C4-2B (cell line): ENCODE measurements around the gene OGFOD1.

Experiments
- H3K27ac ChIP-seq: fragments of 450-650 bp; 2 replicates; pipeline ENCODE4 v1.5.1; 2017
- ZFX ChIP-seq: fragments of 450-650 bp; IDR thresholded peaks from 2 replicates; pipeline ENCODE4 v1.6.1; 2017
- TF ChIP-seq, protein P1 (sequence below): fragments of 450-650 bp; conservative IDR thresholded peaks from 2 replicates; pipeline ENCODE4 v1.5.1; 2017; ENCODE audit warnings: mild to moderate bottlenecking

Gene OGFOD1

DNA sequence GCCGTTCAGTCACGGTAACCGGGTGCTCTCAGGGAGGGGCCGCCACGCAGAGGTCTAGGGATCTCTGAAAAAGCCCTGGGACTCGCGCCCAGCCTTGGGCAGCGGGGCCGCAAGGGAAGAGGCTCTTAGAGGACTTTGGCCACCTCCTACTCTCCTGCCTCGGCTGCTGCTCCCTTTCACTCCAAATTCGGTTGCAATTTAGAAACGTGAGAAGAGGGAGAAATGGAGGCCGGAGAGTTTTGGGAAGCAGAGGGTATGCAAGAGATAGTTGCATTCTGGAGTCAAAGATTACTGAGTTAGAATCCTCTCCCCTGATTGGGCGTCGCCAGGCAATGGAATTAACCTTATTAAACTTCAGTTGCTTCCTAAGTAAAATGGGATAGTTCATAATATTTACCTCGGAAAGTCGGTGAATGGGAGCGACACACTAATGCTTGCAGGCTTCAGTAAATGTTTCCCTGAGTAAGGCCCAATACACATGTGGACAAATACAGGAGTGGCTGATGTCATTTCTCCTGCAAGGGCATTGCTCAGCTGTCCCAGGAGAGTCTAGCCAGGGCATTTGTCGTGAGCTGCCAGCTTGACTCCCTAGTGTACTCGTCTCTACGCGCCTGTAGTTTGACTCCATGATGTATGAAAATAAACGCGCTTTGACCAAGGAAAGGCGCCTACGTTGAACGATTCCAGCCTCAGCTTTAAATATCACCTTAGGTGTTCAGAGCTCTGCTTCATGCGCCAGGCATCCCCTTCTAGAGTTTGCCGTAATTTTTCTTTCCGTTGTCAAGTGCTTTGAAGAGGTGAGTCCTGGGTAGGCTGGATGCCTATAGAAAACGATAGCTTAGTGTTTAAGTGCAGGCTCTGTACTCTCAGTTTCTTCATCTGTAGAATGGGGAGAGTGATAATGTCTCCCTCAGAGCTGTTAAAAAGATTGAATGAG, 667 bp downstream of the OGFOD1 start:
- TF ChIP-seq, protein P1, sequence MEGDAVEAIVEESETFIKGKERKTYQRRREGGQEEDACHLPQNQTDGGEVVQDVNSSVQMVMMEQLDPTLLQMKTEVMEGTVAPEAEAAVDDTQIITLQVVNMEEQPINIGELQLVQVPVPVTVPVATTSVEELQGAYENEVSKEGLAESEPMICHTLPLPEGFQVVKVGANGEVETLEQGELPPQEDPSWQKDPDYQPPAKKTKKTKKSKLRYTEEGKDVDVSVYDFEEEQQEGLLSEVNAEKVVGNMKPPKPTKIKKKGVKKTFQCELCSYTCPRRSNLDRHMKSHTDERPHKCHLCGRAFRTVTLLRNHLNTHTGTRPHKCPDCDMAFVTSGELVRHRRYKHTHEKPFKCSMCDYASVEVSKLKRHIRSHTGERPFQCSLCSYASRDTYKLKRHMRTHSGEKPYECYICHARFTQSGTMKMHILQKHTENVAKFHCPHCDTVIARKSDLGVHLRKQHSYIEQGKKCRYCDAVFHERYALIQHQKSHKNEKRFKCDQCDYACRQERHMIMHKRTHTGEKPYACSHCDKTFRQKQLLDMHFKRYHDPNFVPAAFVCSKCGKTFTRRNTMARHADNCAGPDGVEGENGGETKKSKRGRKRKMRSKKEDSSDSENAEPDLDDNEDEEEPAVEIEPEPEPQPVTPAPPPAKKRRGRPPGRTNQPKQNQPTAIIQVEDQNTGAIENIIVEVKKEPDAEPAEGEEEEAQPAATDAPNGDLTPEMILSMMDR: no peak
- no peak for TF ChIP-seq ZFX
- peak overlapping the region; percentile 94 for H3K27ac ChIP-seq

DNA sequence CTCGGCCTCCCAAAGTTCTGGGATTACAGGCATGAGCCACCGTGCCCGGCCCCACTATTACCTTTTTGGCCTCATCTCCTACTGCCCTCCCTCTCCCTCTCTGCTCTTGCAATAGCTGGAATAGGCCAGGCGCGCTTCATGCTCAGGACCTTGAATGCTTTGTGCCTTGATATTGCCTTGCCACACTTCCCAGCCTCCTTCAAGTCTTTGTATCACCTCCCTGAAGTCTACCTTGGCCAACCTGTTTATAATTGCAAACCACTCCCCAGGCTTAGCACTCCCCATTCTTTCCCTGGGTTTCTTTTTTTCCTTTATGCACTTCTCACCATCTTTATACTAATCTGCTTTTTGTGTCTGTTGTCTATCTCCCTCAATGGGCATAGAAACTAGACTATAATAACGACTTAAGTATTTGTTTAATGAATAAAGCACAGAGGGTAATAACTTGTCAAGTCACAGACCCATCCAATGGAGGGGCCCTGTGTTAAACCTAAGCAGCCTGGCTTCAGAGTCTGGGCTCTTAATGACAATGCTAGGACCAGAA, 6.6 kb downstream of the OGFOD1 start:
- H3K27ac ChIP-seq: no peak overlapping the region
- TF ChIP-seq, protein P1: no peak
- no peak for TF ChIP-seq ZFX

DNA sequence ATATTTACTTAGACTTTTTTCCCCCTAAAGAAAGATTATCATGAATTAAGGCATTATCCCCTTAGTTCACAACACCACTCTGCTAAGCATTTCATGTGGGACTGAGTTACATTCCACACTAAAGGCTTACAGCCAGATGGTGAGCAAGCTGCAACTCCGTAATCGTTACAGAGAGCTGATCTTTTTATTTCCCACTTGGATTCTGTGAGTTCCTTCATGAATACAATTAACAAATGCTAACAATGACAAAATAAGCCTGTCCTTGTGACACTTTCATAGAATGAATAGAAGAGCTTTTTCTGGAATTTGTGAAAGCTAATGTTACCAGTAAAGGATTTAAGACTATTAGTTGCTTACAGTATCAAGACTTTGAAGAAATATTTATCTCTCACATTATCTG, 8.7 kb downstream of the OGFOD1 start:
- TF ChIP-seq, protein P1: no peak
- no peak for TF ChIP-seq ZFX
- H3K27ac ChIP-seq: no peak overlapping the region

DNA sequence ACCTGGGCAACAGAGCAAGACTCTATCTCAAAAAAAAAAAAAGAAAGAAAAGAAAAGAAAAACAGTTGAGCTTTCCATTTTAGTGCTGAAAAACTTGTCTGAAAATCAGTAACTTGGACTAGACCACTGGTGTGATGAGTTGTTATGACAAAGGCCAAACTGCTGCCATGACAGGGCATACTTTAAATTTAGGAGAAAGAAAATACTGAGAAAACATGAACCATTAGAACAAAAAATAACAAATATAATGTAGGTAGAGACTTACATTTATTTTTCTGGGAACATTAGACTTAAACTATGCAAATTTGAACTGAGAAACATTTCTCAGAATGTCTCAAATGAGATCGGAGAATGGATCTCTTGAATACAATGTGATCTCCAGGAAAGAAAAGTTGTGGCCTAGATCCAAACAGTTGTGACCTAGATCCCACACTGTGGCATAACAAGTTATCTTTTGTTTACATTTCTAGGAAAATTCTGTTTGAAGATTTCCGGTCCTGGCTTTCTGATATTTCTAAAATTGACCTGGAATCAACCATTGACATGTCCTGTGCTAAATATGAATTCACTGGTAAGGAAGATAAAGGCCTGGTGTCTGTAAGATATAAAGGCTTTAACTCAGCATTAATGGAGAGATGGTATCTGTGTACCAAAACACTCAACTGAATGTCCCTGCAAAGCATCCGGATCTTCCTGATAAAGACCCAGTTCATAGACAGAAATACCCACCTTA, 10.9 kb downstream of the OGFOD1 start:
- TF ChIP-seq, protein P1: no peak
- no peak for TF ChIP-seq ZFX
- no peak overlapping the region for H3K27ac ChIP-seq

DNA sequence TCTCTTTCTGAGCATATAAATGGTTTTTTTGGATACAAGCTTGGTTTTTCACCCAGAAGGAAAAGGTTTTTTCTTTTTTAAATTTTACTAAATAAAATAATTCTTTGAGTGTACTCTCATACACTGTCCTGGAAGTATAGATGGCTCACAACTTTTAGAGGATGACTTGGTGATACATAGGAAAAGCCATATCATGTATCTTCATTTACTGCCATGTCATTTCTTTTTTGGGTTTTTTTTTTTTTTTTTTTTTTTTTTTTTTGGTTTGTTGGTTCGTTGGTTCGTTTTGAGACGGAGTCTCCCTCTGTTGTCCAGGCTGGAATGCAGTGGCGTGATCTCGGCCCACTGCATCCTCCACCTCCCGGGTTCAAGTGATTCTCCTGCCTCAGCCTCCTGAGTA, 11.8 kb downstream of the OGFOD1 start:
- no peak overlapping the region for H3K27ac ChIP-seq
- no peak for TF ChIP-seq ZFX
- TF ChIP-seq, protein P1: no peak

DNA sequence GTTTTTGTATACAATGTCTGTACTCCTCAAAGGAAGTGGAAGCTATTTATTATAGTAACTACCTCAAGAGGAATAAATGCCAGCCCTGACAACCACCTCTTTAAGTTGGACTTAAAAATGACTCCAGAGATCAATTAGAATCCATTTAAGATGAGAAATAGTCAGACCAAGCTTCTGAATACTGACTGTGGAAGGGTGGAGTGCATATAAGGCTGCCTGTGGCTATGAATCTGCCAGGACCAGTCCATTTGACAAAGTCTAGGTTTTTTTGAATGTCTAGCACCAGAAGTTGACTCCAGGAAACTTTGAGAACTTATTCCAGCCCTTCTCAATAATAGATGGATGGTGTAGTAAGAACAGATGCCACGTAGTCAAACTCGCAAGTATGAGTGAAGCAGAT, 15.0 kb downstream of the OGFOD1 start:
- TF ChIP-seq, protein P1: no peak
- TF ChIP-seq ZFX: no peak
- H3K27ac ChIP-seq: no peak overlapping the region

DNA sequence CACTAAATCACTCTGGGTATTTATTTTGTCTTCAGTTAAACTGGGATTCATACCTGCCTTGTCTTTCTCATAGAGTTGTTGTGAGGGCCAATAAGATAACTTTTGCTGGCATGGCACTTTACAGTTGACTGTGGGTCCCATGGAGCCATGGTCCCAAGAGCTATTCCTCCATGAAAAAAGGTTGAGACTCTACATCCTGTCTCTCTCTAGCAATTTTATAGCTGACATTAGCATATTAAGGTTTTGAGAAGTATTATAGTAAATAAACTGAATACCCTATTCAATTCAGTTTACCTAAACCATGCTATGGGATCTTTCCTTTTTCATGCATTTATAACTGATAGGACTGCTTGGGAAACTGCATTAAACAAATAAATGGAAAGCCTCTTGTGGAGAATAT, 17.4 kb downstream of the OGFOD1 start:
- TF ChIP-seq ZFX: no peak
- TF ChIP-seq, protein P1: no peak
- H3K27ac ChIP-seq: no peak overlapping the region
